COR-L47 (cell line): ENCODE results near the gene GAS5.
"Not testable (repeated sequence)": the region's sequence is repeated elsewhere in the genome, so short reads cannot be mapped to it uniquely, and the experiment has no call there.

Experiments used
- DNase-seq: peaks from one replicate; lab custom pipeline; 2025; lab: John Stamatoyannopoulos, UW

Gene GAS5

DNA sequence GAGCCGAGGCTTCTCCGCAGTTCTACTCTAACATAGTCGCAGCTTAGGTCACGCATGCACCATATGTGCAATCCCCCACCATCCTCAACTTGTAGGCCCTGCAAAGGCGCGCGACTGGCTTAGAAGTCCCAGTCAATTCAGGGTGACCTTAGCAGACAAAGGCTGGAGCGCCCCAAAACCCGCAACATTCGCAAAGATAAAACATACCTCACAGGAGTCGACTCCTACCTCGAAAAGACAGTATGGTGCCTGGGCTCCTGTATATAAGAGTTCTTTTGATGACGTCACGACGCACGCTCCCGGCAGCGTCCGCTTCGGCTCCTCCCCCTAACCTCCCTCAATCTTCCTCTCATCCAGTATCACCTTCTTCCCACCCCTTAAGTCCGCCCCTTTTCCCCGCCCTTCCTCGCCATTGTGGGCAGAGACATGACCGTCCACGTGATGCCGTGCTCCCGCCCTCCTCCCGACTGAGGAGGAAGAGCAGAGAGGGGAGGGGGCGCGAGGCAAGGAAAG is at the start of gene GAS5:
TSS of gene GAS5 (minus strand) at position 237 of the 513 bp plus-strand sequence.
- DNase-seq: peak; percentile 98

DNA sequence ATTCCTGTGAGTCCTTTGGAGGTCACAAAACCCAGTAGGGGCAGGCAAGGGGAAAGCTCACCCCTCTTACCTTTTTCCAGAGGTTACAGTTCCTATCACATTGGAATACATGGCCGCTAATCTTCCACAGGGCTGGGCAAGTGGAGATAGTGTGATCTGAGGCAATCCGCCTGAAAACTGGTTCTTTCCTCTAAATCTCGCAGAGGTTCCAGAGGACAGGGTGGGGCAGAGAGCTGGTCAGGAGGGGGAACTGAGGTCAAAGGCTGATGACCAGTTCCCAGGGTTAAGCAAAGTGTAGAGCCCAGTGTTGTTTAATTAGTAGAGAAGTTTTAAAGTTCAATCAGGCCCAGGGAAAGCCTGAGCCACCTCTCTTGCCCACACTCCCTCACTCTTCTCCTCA is 49.4 kb upstream of the GAS5 start, which contains the start of gene SERPINC1:
TSS of gene SERPINC1 (minus strand) at position 179 of the 400 bp plus-strand sequence. CDS start at position 111, 68 bp downstream.
- no peak for DNase-seq

DNA sequence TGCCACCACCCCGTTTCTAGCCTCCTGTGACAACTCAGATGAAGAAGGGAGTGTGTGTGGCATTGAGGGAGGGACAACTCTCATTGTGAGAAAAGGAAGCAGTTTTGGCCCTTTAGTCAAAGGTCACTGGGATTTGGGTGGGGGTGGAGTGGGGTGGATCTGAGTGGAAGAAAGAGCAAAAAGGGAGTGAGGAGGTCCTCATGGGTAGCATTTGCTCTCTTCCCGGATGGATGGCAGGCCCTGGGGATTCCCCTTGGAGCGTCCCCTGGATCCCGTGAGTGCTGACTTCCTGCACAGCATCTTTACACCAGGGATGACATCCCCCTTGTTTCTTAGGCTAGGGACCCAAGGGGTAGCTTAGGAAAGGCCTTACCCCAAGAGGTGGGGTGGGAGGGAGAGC is 48.9 kb upstream of the GAS5 start:
- no peak for DNase-seq

DNA sequence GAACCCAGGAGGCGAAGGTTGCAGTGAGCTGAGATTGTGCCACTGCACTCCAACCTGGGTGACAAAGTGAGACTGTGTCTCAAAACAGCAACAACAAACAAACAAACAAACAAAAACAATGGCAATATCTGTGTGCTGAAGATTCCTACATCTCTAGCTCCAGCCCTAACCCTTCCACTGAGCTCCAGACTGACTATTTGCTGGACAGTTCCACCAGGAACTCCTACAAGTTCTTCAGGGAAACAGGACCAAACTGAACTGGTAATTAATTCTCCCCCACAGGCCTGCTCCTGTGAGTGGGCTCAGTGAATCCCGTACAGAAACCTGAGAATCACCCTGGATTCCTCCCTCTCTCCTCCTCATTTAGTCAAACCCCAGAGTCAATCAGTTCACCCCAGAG is 47.8 kb upstream of the GAS5 start:
- no peak for DNase-seq

DNA sequence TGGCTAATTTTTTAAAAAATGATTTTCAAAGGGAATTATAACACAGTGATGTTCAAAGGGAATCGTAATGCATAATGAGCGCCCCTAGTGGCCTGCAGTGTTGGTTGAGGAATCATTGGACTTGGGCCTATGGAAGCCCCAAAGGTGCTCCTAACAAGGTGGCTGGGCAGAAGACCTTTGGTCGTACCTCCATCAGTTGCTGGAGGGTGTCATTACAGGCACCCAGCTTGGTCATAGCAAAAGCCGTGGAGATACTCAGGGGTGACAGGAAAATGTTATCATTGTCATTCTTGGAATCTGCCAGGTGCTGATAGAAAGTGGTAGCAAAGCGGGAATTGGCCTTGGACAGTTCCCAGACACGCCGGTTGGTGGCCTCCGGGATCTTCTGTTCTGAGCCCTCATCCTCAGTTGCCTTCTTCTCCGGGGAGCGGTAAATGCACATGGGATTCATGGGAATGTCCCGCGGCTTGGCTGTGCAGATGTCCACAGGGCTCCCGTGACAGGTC is 46.6 kb upstream of the GAS5 start:
- peak; percentile 6 for DNase-seq

DNA sequence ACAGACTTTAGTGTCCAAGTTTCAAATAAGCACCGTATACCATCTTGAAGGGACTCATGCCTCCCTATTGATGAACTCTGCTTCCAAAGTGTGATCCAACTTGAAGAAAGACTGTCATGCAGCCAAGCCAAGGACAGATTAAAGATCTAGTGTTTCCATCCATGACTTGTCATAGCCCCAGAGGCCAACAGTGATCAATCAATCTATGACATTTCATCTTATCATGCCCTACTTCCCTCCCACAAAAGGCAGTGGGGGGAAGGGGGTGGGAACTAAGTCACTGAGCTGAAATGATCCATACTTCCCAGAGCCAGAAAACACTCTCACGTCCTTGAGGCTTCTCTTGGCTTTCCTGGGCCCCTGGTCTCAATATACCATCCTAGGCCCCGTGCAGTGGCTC is 45.3 kb upstream of the GAS5 start:
- no peak for DNase-seq

DNA sequence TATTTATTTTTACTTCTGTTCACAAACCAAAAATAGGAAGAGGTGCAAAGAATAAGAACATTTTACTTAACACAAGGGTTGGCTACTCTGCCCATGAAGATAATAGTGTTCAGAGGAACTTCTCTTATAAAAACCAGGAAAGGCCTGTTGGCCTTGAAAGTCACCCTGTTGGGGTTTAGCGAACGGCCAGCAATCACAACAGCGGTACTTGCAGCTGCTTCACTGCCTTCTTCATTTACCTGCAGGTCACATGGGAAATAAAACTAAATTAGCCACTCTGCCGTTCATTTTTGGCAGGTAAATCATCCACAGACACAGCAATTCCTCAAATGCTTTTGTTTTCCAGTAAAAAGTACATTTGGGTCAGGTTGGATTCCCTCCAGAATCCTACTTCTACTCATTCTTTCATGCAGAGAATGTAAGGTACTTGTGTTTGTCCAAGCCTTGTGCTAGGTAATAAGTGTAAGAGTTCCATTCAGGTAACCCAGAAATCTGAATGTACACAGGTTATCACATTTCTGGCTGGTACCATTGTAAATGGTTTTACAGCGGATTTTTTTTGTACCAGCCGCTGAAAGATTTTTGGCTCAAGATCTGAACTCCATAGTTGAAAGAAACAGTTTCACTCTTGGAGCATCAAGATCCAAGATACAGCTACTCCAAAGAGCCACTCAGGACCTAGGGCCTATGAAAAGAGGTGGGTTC is 36.2 kb upstream of the GAS5 start:
- DNase-seq: no peak

DNA sequence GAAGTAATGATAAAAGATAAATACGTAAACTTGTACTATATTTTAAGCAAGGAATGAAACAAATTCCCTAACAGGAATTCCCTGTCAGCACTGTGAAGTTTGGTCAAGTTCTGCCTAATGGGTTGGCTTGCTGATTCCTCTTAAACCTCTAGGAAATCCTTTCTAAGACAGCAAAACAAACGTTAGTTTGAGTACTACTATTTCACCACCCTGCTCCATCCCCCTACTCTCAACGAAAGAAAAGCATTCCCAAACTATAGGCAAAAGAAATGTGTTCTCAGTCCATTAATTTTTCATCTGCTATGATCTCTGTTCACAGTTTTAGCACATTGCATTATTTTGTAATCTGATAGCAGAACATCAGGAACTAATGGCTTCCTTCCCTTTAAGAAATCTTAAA is 33.2 kb upstream of the GAS5 start:
- DNase-seq: no peak

DNA sequence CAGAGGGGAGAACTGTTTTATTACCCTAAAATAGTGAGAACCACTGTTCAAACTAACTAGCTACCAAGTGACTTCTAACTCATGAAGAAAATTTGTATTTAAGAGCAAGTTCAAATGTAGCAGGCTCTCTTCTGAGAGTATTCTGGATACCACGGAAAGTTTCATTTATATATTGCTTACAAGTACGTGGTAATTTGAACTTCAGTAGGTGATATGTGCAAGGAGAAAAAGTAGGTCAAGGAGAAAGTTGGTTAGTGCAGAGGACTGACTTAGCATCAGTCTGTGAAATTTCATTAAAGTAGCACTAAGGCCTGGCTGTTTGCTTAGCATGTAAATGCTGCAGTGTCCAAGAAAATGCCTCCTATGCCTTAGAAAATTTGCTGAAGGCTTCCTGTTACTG is 32.6 kb upstream of the GAS5 start:
- no peak for DNase-seq

DNA sequence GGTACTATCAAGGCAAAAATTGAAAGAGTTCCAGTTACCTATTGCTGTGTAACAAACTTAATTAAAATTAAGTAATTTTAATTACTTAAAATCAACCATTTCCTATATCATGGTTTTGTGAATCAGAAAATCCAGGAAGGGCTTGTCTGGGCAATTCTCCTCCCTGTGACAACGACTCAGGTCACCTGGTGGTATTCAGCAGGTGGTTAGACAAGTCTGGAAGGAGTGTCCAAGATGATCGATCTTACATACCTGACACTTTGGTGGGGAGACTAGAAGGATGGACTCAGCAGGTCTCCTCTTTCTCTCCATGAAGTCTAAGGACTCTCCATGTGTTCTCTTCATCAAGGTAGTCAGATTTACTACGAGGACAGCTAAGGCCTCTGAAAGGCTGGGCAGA is 26.4 kb upstream of the GAS5 start:
- DNase-seq: no peak

DNA sequence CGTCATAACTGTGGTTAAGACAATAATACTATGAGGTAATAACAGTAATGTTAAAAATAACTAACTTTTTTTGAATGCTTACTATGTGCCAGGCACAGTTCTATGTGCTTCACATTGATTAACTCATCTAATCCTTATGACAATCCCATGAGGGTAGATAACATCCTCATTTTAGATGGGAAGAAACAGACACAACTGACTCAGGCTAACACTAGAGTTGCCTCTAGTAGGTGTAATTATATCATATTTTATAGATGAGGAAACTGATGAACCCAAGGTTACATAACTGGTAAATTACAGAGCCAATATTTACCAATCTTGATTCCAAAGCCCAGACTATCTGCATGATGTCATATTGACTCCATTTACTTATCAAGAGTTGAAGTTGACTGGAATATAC is 25.8 kb upstream of the GAS5 start:
- DNase-seq: no peak

DNA sequence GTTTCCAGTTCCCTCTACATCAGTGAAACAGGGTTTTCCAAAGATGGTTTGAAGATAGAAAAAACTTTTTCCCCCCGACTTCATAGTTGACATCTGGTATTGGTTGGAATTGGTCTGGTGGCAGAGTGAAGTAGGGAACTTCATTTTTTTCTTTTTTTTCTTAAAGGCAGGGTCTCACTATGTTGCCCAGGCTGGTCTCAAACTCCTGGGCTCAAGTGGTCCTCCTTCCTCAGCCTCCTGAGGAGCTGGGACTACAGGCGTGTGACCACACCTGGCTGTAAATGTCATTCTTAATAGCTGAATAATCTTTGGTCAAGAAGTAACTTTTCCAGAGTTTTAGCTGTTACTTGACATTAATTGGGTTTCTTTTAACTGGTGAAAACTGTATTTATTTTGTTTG is 22.1 kb upstream of the GAS5 start:
- no peak for DNase-seq

DNA sequence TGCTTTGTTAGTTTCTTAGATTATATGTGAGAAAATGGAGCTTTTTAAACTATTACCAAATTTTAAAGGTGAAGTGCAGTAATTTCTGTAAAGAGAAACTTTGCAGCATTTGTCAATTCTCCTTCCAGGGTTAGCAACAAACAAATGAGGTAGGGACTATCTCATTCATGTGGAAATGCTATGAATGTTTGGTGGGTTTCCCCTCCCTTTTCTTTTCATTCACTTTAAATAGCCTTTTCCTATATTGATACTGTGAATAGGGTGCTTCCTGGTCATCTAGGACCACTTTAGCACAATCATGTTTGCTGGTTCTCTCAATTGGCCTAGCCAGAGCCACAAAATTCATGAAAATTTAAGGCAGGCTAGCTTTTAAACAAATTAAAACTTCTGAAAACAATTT is 21.0 kb upstream of the GAS5 start:
- DNase-seq: no peak

DNA sequence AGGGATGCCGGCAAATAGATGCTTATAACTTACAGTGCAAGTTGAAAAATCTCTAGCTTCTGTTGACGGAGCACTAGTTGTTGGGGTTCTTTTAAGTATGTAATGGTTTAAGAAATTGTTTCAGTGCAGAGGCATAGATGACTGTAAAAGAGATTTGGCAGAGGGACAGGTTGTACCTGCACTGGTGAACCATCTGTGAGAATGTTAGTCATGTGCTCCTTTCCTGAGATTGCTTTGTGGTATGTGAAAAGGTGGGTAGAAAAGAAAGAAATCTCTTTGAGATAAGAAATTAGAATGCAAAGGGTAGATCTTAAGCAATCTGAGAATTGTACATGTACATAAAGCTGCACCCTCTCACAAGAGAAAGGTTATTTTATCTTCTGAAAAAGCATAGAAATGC is 19.8 kb upstream of the GAS5 start:
- DNase-seq: no peak

DNA sequence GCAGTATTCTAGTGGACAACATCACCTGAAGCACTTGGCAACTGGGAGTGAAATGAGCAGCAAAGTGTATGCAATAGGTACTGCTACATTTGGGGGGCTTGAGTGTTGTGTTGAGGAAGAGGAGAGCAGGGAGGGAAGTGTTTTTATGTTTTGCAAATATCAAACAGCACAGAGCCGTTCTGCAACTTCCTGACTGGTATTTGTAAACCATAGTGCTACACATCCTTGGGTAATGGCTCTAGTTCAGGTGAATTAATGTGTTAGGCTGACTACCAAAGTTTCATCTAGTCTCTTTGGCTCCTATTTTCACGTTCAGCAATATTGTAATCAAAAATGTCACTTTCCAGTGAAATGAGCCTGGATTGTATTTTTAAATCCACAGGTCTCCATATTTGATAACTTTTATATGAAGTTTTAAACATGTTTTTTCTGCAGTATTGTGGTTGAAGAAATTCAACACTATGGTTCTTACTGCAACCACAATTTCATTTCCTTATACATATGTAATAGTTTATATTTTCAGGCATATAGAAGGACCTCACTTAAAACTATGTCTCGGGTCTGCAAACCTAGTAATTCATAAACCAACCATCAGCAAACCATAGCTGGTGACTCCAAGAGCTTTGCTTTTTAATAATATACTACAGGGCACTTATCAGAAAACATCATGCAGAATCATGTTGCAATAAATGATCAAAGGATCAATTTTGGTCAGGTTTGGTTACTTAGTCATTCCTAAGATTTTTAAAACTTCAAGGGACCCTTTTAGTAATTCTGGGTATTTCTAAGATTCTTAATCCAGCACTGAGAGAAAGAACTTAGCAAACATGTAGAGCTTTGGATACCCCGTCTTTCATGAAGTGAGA is 19.2 kb upstream of the GAS5 start:
- DNase-seq: no peak

DNA sequence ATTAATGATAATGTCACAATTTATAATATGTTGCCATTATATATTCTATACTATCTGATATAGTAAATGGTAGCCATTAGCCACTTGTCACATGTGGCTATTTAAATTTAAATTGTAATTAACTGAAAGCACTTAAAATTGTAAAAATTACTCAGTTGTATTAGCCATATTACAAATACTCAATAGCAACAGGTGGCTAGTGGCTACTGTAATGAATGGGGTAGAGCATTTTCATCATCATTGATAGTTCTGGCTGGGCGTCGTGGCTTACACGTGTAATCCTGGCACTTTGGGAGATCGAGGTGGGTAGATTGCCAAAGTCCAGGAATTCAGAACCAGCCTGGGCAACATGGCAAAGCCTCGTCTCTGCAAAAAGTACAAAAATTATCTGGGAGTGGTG is 16.9 kb upstream of the GAS5 start:
- no peak for DNase-seq

DNA sequence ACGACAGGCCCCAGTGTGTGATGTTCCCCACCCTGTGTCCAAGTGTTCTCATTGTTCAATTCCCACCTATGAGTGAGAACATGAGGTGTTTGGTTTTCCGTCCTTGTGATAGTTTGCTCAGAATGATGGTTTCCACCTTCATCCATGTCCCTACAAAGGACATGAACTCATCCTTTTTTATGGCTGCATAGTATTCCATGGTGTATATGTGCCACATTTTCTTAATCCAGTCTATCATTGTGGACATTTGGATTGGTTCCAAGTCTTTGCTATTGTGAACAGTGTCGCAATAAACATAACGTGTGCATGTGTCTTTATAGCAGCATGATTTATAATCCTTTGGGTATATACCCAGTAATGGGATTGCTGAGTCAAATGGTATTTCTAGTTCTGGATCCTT is 13.3 kb upstream of the GAS5 start:
- not testable (repeated sequence) for DNase-seq

DNA sequence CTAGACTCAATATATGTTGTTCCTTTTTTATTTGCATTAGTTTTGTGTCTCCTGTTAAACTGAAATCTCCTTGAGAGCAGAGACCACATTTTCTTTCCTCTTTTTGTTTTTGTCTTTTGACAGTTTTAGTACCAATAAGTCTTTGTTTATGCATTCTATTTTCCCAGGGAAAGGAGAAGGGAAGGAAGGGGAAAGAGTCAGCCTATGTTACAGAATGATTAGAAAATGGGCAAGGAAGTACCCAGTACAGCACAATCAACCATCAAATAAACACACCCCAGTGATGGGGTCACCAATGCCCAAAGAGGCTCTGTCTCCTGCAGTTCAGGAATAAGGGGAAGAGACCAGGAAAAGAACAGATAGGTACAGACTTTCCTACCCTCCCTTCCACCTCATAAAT is 10.5 kb upstream of the GAS5 start:
- no peak for DNase-seq

DNA sequence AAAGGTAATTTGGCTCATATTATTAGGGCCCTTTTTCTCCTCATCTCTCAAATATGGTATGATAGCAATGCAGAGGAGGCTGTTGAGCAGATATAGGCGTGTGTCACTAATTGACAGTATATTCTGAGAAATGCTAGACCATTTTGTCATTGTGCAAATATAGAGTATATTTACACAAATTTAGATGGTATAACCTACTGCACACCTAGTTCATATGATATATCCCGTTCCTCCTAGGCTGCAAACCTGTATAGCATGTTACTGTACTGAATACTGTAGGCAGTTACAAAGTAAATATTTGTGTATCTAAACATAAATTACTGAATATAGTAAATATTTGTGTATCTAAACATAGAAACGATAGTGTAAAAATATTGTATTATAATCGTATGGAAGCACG is 8.9 kb upstream of the GAS5 start:
- DNase-seq: no peak

DNA sequence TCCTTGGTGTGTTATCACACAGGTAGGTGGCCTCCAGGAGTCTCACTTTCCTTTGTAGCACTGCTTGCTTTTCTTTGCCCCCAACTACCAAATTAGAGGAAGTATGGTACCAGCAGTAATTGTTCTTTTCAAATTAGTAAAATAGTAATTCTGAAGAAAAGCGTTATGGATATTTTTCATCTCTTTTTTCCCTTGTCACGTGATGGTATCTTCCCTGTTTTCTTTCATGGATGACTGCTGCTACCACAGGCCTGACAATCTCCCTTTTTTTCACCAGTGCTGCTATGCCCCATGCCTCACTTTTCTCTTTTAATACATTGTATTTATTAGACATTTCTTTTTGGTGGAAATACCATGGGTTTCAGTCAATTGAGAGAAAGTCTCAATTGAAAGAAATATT is 3.7 kb upstream of the GAS5 start:
- DNase-seq: no peak

DNA sequence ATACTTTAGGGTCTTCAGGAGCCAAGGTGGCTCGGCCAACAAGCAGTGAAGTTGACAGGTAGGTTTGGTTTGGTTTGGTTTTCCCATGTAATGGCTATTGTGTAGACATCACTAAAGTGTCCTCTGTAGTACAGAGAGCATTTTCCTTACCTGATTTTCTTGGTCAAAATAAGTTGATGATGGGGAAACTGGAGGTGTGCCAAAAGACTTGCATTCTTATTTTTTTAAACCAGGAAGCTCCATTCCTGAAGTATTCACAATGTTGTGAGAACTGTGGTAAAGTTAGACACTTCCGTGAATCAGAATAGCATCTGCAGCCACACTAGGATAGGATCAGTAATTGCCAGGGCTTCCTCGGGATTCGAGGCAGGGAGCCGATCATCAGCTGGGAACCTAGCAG is 3.3 kb upstream of the GAS5 start:
- no peak for DNase-seq

DNA sequence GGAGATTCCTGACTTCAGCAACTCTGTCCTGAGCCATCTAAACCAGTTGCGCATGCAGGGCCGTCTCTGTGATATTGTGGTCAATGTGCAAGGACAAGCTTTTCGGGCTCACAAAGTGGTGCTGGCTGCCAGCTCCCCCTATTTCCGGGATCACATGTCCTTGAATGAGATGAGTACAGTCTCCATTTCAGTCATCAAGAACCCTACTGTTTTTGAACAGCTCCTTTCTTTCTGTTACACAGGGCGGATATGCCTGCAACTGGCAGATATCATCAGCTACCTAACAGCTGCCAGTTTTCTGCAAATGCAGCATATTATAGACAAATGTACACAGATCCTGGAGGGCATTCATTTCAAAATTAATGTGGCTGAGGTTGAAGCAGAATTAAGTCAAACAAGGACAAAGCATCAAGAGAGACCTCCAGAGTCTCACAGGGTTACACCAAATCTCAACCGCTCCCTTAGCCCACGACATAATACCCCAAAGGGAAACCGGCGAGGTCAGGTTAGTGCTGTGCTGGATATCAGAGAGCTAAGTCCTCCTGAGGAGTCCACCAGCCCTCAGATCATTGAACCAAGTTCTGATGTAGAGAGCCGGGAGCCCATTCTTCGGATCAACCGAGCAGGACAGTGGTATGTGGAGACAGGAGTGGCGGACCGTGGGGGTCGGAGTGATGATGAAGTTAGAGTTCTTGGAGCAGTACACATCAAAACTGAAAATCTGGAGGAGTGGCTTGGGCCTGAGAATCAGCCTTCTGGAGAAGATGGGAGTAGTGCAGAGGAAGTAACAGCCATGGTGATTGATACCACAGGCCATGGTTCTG is 2.7 kb upstream of the GAS5 start:
- no peak for DNase-seq
